ENCODE data around the gene MLC1.

The MLC1 gene

DNA sequence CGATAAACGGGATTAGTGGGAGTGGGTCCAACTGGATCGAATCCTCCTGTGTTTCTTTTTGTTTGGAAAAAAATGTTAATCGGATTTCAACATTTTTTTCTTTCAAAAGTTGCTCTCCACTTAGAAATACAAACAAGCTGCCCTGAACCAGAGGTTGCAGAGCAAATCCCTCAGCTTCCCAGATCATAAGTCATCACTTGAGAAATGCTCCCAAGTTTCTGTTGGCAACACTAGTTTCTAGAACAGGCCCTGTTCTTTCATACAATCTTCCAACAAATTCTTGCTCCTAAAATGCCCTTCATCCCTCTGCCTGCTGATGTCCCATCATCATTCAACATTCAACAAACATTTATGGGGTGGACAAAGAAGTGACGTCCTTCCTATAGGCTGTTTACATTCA, 1.3 kb upstream of the MLC1 start:
- Histone ChIP-seq H3K4me3 (ENCODE audit: low read depth, low read length) (no peak overlapping the region), H2AFZ (ENCODE audit: low read length, unreplicated experiment) (no peak overlapping the region), H3K27me3 (ENCODE audit: insufficient read depth, low read length) (no peaks in the 10 kb centered on the region), H3K4me1 (ENCODE audit: control insufficient read depth, insufficient read depth, low read length, unreplicated experiment) (no peaks in the 10 kb centered on the region), H3K27ac (ENCODE audit: low read depth, low read length) (no peak overlapping the region), H3K36me3 (ENCODE audit: insufficient read depth, low read length) (no peaks in the 10 kb centered on the region), H3K79me2 (ENCODE audit: control insufficient read depth, insufficient read depth, low read length, unreplicated experiment) (no peaks in the 10 kb centered on the region)

DNA sequence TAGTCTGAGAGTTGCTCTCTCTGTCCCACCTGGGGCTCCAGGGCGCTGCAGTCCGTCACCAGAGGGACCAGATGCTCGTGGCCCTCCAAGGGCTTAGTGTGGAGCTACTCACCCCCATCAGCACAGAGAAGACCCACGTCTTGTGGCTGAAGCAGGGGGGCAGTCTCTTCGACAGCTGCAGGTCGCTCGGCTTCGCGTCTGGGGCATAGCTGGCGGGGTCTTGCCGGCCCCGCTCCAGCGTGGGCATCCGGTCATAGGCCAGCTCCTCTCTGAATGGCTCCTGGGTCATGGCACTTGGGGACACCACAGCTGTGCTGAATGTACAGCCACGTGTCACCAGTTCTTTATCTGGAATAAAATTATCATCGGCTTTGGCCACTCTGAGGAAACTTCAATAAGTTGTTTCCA, 608 bp downstream of the MLC1 start:
- no peaks in the 10 kb centered on the region for H3K36me3 ChIP-seq (ENCODE audit: insufficient read depth, low read length)
- no peaks in the 10 kb centered on the region for H3K79me2 ChIP-seq (ENCODE audit: control insufficient read depth, insufficient read depth, low read length, unreplicated experiment)

GRCh38 chr22:50084080-50084477, 1.1 kb downstream of the MLC1 start:
- no peaks in the 10 kb centered on the region for H3K79me2 ChIP-seq (ENCODE audit: control insufficient read depth, insufficient read depth, low read length, unreplicated experiment)
- no peak overlapping the region for H3K27ac ChIP-seq (ENCODE audit: low read depth, low read length)
- no peaks in the 10 kb centered on the region for H3K4me1 ChIP-seq (ENCODE audit: control insufficient read depth, insufficient read depth, low read length, unreplicated experiment)
- H2AFZ ChIP-seq (ENCODE audit: low read length, unreplicated experiment): no peak overlapping the region
- H3K36me3 ChIP-seq (ENCODE audit: insufficient read depth, low read length): no peaks in the 10 kb centered on the region
- H3K4me3 ChIP-seq (ENCODE audit: low read depth, low read length): no peak overlapping the region
- H3K27me3 ChIP-seq (ENCODE audit: insufficient read depth, low read length): no peaks in the 10 kb centered on the region

More for the DNA sequence above, 608 bp downstream of the MLC1 start:
- no peak overlapping the region for H2AFZ ChIP-seq (ENCODE audit: low read length, unreplicated experiment)
- no peaks in the 10 kb centered on the region for H3K27me3 ChIP-seq (ENCODE audit: insufficient read depth, low read length)
- H3K27ac ChIP-seq (ENCODE audit: low read depth, low read length): no peak overlapping the region
- no peak overlapping the region for H3K4me3 ChIP-seq (ENCODE audit: low read depth, low read length)
- no peaks in the 10 kb centered on the region for H3K4me1 ChIP-seq (ENCODE audit: control insufficient read depth, insufficient read depth, low read length, unreplicated experiment)

GRCh38 chr22:50083462-50084079, 1.7 kb downstream of the MLC1 start:
- no peaks in the 10 kb centered on the region for H3K79me2 ChIP-seq (ENCODE audit: control insufficient read depth, insufficient read depth, low read length, unreplicated experiment)
- H3K4me1 ChIP-seq (ENCODE audit: control insufficient read depth, insufficient read depth, low read length, unreplicated experiment): no peaks in the 10 kb centered on the region
- no peak overlapping the region for H2AFZ ChIP-seq (ENCODE audit: low read length, unreplicated experiment)
- no peak overlapping the region for H3K27ac ChIP-seq (ENCODE audit: low read depth, low read length)
- H3K36me3 ChIP-seq (ENCODE audit: insufficient read depth, low read length): no peaks in the 10 kb centered on the region
- H3K27me3 ChIP-seq (ENCODE audit: insufficient read depth, low read length): no peaks in the 10 kb centered on the region
- no peak overlapping the region for H3K4me3 ChIP-seq (ENCODE audit: low read depth, low read length)

DNA sequence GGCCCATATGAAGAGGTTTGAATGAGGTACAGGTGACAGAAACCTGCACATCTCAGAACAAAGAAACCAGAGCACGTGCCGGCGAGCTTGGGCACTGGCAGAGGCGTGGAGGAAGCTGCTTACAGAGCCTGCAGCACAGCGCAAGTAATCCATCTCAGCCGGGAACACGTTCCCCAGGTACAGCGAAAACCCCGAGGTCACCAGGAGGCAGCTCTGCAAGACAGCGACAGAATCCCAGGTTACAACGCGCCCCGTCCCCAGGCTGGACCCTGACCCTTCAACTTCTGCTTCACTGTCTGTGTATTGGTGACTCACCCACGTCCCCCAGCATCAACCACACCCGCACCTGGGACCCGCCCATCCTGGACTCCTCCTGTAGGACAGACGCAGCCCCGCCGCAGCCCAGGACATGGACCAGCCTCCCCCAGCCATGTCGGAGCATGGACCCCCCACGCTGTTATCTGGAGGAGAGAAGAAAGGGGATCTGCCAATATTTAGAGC, 2.2 kb downstream of the MLC1 start:
- Histone ChIP-seq H2AFZ (ENCODE audit: low read length, unreplicated experiment) (no peak overlapping the region), H3K4me1 (ENCODE audit: control insufficient read depth, insufficient read depth, low read length, unreplicated experiment) (no peaks in the 10 kb centered on the region), H3K27ac (ENCODE audit: low read depth, low read length) (no peak overlapping the region), H3K79me2 (ENCODE audit: control insufficient read depth, insufficient read depth, low read length, unreplicated experiment) (no peaks in the 10 kb centered on the region), H3K4me3 (ENCODE audit: low read depth, low read length) (no peak overlapping the region), H3K27me3 (ENCODE audit: insufficient read depth, low read length) (no peaks in the 10 kb centered on the region), H3K36me3 (ENCODE audit: insufficient read depth, low read length) (no peaks in the 10 kb centered on the region)

GRCh38 chr22:50082197-50082715, 3.0 kb downstream of the MLC1 start:
- Histone ChIP-seq H3K4me3 (ENCODE audit: low read depth, low read length) (no peak overlapping the region), H3K27me3 (ENCODE audit: insufficient read depth, low read length) (no peaks in the 10 kb centered on the region), H3K27ac (ENCODE audit: low read depth, low read length) (no peak overlapping the region), H3K4me1 (ENCODE audit: control insufficient read depth, insufficient read depth, low read length, unreplicated experiment) (no peaks in the 10 kb centered on the region), H3K36me3 (ENCODE audit: insufficient read depth, low read length) (no peaks in the 10 kb centered on the region), H2AFZ (ENCODE audit: low read length, unreplicated experiment) (no peak overlapping the region), H3K79me2 (ENCODE audit: control insufficient read depth, insufficient read depth, low read length, unreplicated experiment) (no peaks in the 10 kb centered on the region)

DNA sequence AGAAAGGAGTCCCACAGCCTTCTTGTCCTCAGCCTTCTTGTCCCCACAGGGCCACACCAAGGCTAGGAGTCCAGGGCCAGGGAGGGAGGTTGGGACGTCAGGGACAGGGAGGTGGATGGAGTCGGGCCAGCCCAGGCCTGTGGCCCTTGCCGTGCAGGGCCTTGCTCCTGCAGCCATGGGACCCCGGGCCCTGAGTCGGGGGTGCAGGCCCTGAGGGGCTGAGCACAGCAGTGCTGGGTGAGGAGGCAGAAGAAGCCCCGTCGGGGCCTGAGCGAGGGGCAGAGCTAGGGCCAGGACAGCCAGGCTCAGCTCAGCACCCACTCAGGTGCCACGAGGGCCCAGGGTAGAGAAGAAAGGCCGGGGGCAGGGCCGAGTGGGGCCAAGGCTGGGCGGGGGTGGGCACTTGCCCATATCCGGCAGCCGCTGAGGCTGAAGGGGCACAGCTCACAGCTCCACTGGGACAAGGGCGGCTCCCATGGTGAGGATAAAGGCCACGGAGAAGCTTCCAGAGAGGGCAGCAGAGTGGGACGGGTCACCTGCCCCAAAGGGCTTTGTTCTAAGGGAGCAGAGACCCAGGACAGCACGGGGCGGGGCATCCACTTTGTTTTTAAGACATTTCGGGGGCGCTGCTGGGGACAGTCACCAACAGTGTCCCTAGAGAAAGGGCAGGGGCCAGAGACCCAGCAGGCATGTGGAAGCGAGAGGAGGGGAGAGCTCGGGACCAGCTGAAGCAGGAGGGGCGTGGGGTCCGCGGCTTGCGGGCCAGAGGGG, 3.6 kb downstream of the MLC1 start:
- H3K4me3 ChIP-seq (ENCODE audit: low read depth, low read length): no peak overlapping the region
- H3K79me2 ChIP-seq (ENCODE audit: control insufficient read depth, insufficient read depth, low read length, unreplicated experiment): no peaks in the 10 kb centered on the region
- H3K4me1 ChIP-seq (ENCODE audit: control insufficient read depth, insufficient read depth, low read length, unreplicated experiment): no peaks in the 10 kb centered on the region
- no peaks in the 10 kb centered on the region for H3K36me3 ChIP-seq (ENCODE audit: insufficient read depth, low read length)
- no peak overlapping the region for H2AFZ ChIP-seq (ENCODE audit: low read length, unreplicated experiment)
- H3K27me3 ChIP-seq (ENCODE audit: insufficient read depth, low read length): no peaks in the 10 kb centered on the region
- no peak overlapping the region for H3K27ac ChIP-seq (ENCODE audit: low read depth, low read length)

GRCh38 chr22:50080077-50080465, 5.2 kb downstream of the MLC1 start:
- no peak overlapping the region for H2AFZ ChIP-seq (ENCODE audit: low read length, unreplicated experiment)
- H3K36me3 ChIP-seq (ENCODE audit: insufficient read depth, low read length): no peaks in the 10 kb centered on the region
- no peak overlapping the region for H3K27ac ChIP-seq (ENCODE audit: low read depth, low read length)
- H3K27me3 ChIP-seq (ENCODE audit: insufficient read depth, low read length): no peaks in the 10 kb centered on the region
- H3K4me3 ChIP-seq (ENCODE audit: low read depth, low read length): no peak overlapping the region
- no peaks in the 10 kb centered on the region for H3K79me2 ChIP-seq (ENCODE audit: control insufficient read depth, insufficient read depth, low read length, unreplicated experiment)
- no peaks in the 10 kb centered on the region for H3K4me1 ChIP-seq (ENCODE audit: control insufficient read depth, insufficient read depth, low read length, unreplicated experiment)

GRCh38 chr22:50078761-50079160, 6.5 kb downstream of the MLC1 start:
- Histone ChIP-seq H3K27me3 (ENCODE audit: insufficient read depth, low read length) (no peaks in the 10 kb centered on the region), H2AFZ (ENCODE audit: low read length, unreplicated experiment) (no peak overlapping the region), H3K4me3 (ENCODE audit: low read depth, low read length) (no peak overlapping the region), H3K79me2 (ENCODE audit: control insufficient read depth, insufficient read depth, low read length, unreplicated experiment) (no peaks in the 10 kb centered on the region), H3K36me3 (ENCODE audit: insufficient read depth, low read length) (no peaks in the 10 kb centered on the region), H3K4me1 (ENCODE audit: control insufficient read depth, insufficient read depth, low read length, unreplicated experiment) (no peaks in the 10 kb centered on the region), H3K27ac (ENCODE audit: low read depth, low read length) (no peak overlapping the region)

- Histone ChIP-seq H3K4me1 (ENCODE audit: control insufficient read depth, insufficient read depth, low read length, unreplicated experiment) (no peaks in the 10 kb centered on the region), H3K79me2 (ENCODE audit: control insufficient read depth, insufficient read depth, low read length, unreplicated experiment) (no peaks in the 10 kb centered on the region), H3K27me3 (ENCODE audit: insufficient read depth, low read length) (no peaks in the 10 kb centered on the region), H3K4me3 (ENCODE audit: low read depth, low read length) (no peak overlapping the region), H2AFZ (ENCODE audit: low read length, unreplicated experiment) (no peak overlapping the region), H3K27ac (ENCODE audit: low read depth, low read length) (no peak overlapping the region), H3K36me3 (ENCODE audit: insufficient read depth, low read length) (no peaks in the 10 kb centered on the region)
Observed at GRCh38 chr22:50078246-50078645, 7.0 kb downstream of the MLC1 start.
